Liver (tissue), 9 donors: Measurements from ENCODE around the gene PPP2R5A. TPM values are rescaled to one million over a fixed set of nuclear protein-coding genes. Genes with fewer than 3 reads are reported as not detected.

Source experiments
- DNase-seq: peaks from one replicate; pipeline ENCODE4 v3.0.0-alpha.2; 2017; ENCODE audit warnings: low spot score
- H3K27ac ChIP-seq, 2 donors: one replicate each; pipeline ENCODE4 v1.7.0; 2013; ENCODE audit warnings: inconsistent platforms in 2 of 2, low read length in 2 of 2, control low read depth in 1 of 2, low read depth in 1 of 2, mild to moderate bottlenecking in 1 of 2
- H3K27me3 ChIP-seq, 4 donors: one replicate each; pipeline versions ENCODE4 v1.6.1 to v1.7.0; 2013; ENCODE audit warnings: low read length in 3 of 4, inconsistent platforms in 1 of 4, mild to moderate bottlenecking in 1 of 4, moderate library complexity in 1 of 4; ENCODE audit not compliant: control insufficient read depth in 4 of 4, insufficient read depth in 4 of 4
- H3K36me3 ChIP-seq, 4 donors: one replicate each; pipeline versions ENCODE4 v1.6.1 to v1.7.0; 2013; ENCODE audit warnings: low read length in 3 of 4, mild to moderate bottlenecking in 3 of 4, low read depth in 1 of 4, moderate library complexity in 1 of 4; ENCODE audit not compliant: control insufficient read depth in 4 of 4, insufficient read depth in 3 of 4
- H3K4me1 ChIP-seq, 4 donors: one replicate each; pipeline versions ENCODE4 v1.6.1 to v1.7.0; 2013; ENCODE audit warnings: low read length in 3 of 4, mild to moderate bottlenecking in 3 of 4, moderate library complexity in 1 of 4; ENCODE audit not compliant: control insufficient read depth in 4 of 4, insufficient read depth in 4 of 4
- H3K4me3 ChIP-seq, 3 donors: one replicate each; pipeline versions ENCODE4 v1.6.1 to v1.7.0; 2013; ENCODE audit warnings: low read length in 3 of 3, control low read depth in 1 of 3, low read depth in 1 of 3, mild to moderate bottlenecking in 1 of 3
- H3K9ac ChIP-seq, 2 donors: one replicate each; pipeline ENCODE4 v1.7.0; 2013; ENCODE audit warnings: low read length in 2 of 2, mild to moderate bottlenecking in 2 of 2, moderate library complexity in 2 of 2, control low read depth in 1 of 2, low read depth in 1 of 2
- H3K9me3 ChIP-seq, 4 donors: one replicate each; pipeline versions ENCODE4 v1.6.1 to v1.7.0; 2013; ENCODE audit warnings: low read length in 3 of 4; ENCODE audit not compliant: control insufficient read depth in 4 of 4
- ATF3 ChIP-seq: IDR thresholded peaks from 2 replicates; pipeline ENCODE4 v1.6.1; 2016; ENCODE audit warnings: antibody characterized with exemption
- CTCF ChIP-seq: fragments of 150-350 bp; IDR thresholded peaks from 2 replicates; pipeline ENCODE4 v1.5.1; 2017; ENCODE audit warnings: improper control_type of control experiment, low read depth, low read length; ENCODE audit not compliant: missing input control
- EGR1 ChIP-seq, 2 donors: IDR thresholded peaks; 2 replicates each; pipeline ENCODE4 v1.6.1; 2016 to 2018; ENCODE audit warnings: antibody characterized with exemption in 2 of 2, low read depth in 2 of 2
- FOXA1 ChIP-seq: IDR thresholded peaks from 2 replicates; pipeline ENCODE4 v1.6.1; 2016; ENCODE audit warnings: antibody characterized with exemption
- FOXA2 ChIP-seq: IDR thresholded peaks from 2 replicates; pipeline ENCODE4 v1.6.1; 2016; ENCODE audit warnings: antibody characterized with exemption
- GABPA ChIP-seq, 2 donors: IDR thresholded peaks in 1 of 2; conservative IDR thresholded peaks in 1 of 2; 2 replicates each; pipeline ENCODE4 v1.6.1; 2016; ENCODE audit warnings: antibody characterized with exemption in 2 of 2, mild to moderate bottlenecking in 1 of 2, moderate library complexity in 1 of 2
- MAX ChIP-seq: IDR thresholded peaks from 2 replicates; pipeline ENCODE4 v1.6.1; 2016; ENCODE audit warnings: antibody characterized with exemption
- NR2F2 ChIP-seq: IDR thresholded peaks from 2 replicates; pipeline ENCODE4 v1.6.1; 2016; ENCODE audit warnings: antibody characterized with exemption
- RAD21 ChIP-seq, 2 donors: IDR thresholded peaks; 2 replicates each; pipeline ENCODE4 v1.6.1; 2016; ENCODE audit warnings: antibody characterized with exemption in 2 of 2, mild to moderate bottlenecking in 2 of 2
- REST ChIP-seq: IDR thresholded peaks from 2 replicates; pipeline ENCODE4 v1.6.1; 2016; ENCODE audit warnings: antibody characterized with exemption, mild to moderate bottlenecking
- RXRA ChIP-seq, 2 donors: IDR thresholded peaks; 2 replicates each; pipeline ENCODE4 v1.6.1; 2017 to 2018; ENCODE audit warnings: antibody characterized with exemption in 2 of 2, mild to moderate bottlenecking in 1 of 2
- SP1 ChIP-seq: IDR thresholded peaks from 2 replicates; pipeline ENCODE4 v1.6.1; 2018; ENCODE audit warnings: antibody characterized with exemption, mild to moderate bottlenecking
- ZBTB33 ChIP-seq: IDR thresholded peaks from 2 replicates; pipeline ENCODE4 v1.6.1; 2016; ENCODE audit warnings: antibody characterized with exemption
- WGBS: extraction: QIAGEN DNeasy Blood & Tissue Kit; methylation state at CpG from one replicate; pipeline ENCODE4 v1.1.7; 2013; 5-methylcytosine and 5-hydroxymethylcytosine counted together
- polyA plus RNA-seq, 2 donors: library from polyadenylated mRNA; stranded (reverse) in 1 of 2; unstranded in 1 of 2; fragments of 200-250 nt in 1 of 2; fragments of >200 nt in 1 of 2; fragmentation: Nextera tagmentation in 1 of 2; extraction: Ambion mirVana in 1 of 2; gene quantifications; one replicate each; pipeline versions ENCODE4 v1.2.1 to v1.2.3, GENCODE V29; 2013 to 2015
- total RNA-seq, 2 donors: library from RNA; depleted of rRNA; stranded (reverse); fragments of >200 nt; gene quantifications; one replicate each; pipeline ENCODE4 v1.2.3, GENCODE V29; 2014
- donor health status: healthy.
- donor health status: healthy.
- donor health status: healthy.
- donor health status: healthy.
- donor health status: healthy.

PPP2R5A gene
- total and polyA plus RNA-seq, 4 donors = 22.9 to 40.7 (median 28.5) TPM

GRCh38 chr1:212401838-212402582, 116.8 kb downstream of the PPP2R5A start:
- Histone ChIP-seq H3K27me3 (no peaks in the 10 kb centered on the region), H3K4me1 (no peaks in the 10 kb centered on the region), H3K27ac (no peak overlapping the region), H3K36me3 (peaks cover 0 to 1% (median 0%) of the 10 kb centered on the region in 4 donors), H3K4me3 (no peak overlapping the region), H3K9me3 (peaks cover 0 to 2% (median under 1%) of the 10 kb centered on the region in 4 donors), H3K9ac (no peak overlapping the region)
- DNase-seq = no peak
- WGBS = 88% methylated on average over 7 of the region's 7 CpGs
- TF ChIP-seq RXRA (IDR thresholded peaks at IDR 0.05) = no peak
- TF ChIP-seq SP1 = no peak
- no peak for TF ChIP-seq MAX
- no peak for TF ChIP-seq RAD21 (IDR thresholded peaks at IDR 0.05)
- no peak for TF ChIP-seq EGR1 (IDR thresholded peaks at IDR 0.05; ENCODE audit: low read depth in 2 of 2)
- TF ChIP-seq FOXA1 = no peak
- TF ChIP-seq ZBTB33 = no peak
- no peak for TF ChIP-seq GABPA (IDR thresholded peaks at IDR 0.05 in 1 of 2, conservative IDR thresholded peaks at IDR 0.05 in 1 of 2)
- no peak for TF ChIP-seq ATF3
- TF ChIP-seq CTCF = no peak
- TF ChIP-seq REST = no peak
- no peak for TF ChIP-seq NR2F2
- no peak for TF ChIP-seq FOXA2
